ENCODE measurements around the gene FOCAD.
A peak's percentile ranks its signal among the peaks of the same experiment; 100 is the strongest.
"Not testable (repeated sequence)": the region's sequence is repeated elsewhere in the genome, so short reads cannot be mapped to it uniquely, and the experiment has no call there.

FOCAD gene

GRCh38 chr9:20673537-20673936 lies 10.5 kb upstream of the FOCAD start:
- DNase-seq (ENCODE audit: low spot score) = not testable (repeated sequence)

- DNase-seq (ENCODE audit: low spot score) = no peak
Measured at GRCh38 chr9:20681467-20681866, 2.6 kb upstream of the FOCAD start.

- peak; percentile 27 for DNase-seq (ENCODE audit: low spot score)
Measured at GRCh38 chr9:20683351-20684034, 566 bp upstream of the FOCAD start.

DNA sequence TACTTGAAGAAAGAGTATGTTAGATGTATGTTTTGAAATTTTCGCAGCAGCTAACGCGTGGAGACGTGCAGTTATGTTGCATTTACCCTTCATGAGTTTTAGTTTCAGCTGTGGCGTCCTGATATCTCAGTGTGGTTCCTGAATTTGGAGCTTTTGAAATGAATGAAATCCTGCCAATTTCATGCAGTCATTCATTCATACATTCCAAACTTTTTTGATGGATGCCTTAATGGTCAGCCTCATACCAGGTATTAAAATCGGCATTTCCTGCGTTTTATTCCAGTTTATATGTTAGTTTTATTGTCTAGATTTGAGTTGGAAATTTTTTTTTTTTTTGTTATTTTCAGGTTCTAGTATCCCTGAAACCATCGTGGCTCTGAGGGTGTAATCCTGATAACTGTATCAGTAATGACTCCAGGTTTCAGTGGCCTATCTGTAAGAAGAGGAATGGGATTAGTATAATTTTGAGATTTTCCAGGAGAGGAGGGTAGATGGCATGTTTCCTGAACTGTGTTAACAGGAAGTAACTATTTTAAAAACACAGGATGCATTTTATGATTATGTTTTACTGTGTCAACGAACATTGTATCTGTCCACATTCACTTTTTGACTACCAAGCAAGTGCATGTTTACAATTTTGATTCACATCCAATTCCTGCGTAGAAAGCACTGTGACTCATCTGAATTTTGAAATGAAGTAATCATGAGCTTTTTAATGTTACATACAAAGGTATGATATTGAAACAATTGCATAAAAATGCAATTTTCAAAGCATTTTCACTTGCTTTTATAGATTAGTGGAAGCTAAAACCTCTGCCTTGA lies 1.0 kb downstream of the FOCAD start:
- peak; percentile 53 for DNase-seq (ENCODE audit: low spot score)

- no peak for DNase-seq (ENCODE audit: low spot score)
Measured at GRCh38 chr9:20685769-20686168, 1.7 kb downstream of the FOCAD start.

DNA sequence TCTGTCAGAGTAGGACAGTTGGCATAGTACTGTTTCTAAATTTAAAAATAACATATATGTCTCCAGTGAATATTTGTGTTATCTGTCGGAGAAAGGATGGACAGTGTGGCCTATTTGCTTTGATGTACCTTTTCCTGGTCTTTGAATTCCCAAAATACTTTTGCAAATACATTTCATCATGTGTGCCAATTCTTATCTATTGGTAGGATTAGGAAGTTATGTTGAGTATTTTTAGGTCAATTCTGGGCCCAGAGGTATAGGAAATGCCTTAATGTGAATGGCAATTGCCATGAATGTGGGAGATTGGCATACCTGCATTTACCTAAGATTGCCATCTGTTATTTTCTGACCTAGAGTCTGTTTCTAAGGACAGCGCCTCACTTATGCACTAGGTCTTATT lies 5.8 kb downstream of the FOCAD start:
- no peak for DNase-seq (ENCODE audit: low spot score)

GRCh38 chr9:20692554-20692953 lies 8.5 kb downstream of the FOCAD start:
- DNase-seq (ENCODE audit: low spot score) = no peak

GRCh38 chr9:20693068-20693467 lies 9.0 kb downstream of the FOCAD start:
- DNase-seq (ENCODE audit: low spot score) = no peak

GRCh38 chr9:20694248-20694647 lies 10.2 kb downstream of the FOCAD start:
- no peak for DNase-seq (ENCODE audit: low spot score)

DNA sequence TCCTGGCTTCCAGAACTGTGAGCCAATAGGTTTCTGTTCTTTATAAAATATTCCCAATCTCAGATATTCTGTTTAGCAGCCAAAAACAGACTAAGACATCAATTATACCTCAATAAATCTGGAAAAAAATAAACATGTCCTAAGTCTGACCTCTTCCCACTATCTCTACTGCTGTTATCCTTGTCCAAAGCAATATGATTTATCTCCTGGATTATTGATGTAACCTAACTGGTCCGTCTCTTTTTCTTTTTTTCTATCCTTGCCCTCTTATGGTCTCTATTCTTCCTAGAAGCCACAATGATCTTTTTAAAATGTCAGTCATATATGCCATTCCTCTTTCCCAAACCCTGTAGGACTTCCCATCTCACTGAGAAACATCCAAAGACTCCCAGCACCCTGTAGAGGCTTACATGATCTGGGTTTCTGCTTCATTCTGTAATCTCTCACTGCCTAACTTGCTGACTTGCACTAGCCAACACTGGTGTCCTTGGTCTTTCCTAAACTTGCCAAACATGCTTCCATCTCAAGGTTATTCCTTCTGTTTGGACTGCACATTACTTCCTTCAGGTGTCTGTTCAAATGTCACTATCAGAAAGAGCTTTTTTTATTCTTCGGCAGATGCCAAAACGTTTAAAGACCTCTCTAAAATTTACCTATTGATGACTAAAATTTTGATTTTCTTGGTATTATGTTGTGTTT lies 13.1 kb downstream of the FOCAD start:
- no peak for DNase-seq (ENCODE audit: low spot score)

DNA sequence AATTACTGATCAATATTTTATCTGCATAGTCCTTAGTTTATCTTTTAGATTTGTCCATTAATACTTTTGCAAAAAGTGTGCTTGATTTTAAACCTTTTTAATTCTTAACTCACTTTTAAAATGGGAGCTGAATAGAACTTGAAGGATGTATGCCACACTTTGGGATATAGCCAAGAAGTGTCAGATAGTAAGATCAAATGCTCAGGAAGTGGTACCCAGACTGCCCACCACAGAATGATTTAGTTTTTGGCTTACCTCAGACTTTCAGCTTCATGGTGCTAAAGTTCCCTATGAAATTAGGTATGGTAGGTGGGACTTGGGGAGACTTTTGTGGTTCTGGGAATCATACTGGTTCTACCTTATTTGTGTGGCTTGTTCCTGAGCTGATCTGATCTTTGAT lies 14.7 kb downstream of the FOCAD start:
- no peak for DNase-seq (ENCODE audit: low spot score)

- DNase-seq (ENCODE audit: low spot score) = peak; percentile 26
Measured at GRCh38 chr9:20701060-20701459, 17.0 kb downstream of the FOCAD start.

- DNase-seq (ENCODE audit: low spot score) = no peak
Measured at GRCh38 chr9:20702570-20702969, 18.5 kb downstream of the FOCAD start.

DNA sequence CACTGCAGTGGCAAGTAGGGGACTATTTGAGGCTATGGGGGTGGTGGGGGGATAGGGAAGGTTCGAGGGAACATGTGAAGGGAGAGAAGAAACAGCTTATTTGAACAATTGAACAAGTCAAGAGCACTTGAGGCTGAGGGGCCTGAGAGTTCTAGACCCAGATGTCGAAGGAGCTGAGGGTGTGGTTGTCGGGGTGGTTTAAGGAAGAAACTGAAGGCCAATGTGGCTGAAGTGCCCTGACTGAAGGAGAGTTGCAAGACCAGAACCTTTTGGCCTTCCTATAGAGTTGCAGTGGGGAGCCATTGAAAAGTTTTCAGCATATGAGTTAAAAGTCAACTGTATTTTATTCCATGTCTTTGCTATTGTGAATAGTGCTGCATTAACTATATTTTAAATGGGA lies 19.1 kb downstream of the FOCAD start:
- no peak for DNase-seq (ENCODE audit: low spot score)

DNA sequence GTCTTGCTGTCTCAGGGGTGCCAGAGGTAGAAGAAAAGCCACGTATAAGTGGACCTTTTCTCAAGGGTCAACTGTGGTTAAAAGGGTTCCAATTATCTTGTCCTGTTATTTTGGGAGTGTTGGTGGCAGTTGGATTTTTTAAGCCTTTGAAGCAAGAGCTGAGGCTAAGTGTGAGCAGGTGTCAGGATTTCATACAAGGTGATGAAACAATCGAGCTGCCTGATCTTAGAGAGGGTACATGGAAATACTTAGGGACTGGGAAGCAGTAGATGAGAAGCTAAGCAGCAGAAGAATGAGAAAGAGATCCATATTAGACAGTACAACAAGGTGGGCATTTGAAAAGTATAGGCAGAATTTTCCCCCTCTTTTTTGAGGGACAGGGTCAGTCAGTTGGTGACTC lies 23.6 kb downstream of the FOCAD start:
- DNase-seq (ENCODE audit: low spot score) = no peak

GRCh38 chr9:20713172-20713571 lies 29.1 kb downstream of the FOCAD start:
- no peak for DNase-seq (ENCODE audit: low spot score)

DNA sequence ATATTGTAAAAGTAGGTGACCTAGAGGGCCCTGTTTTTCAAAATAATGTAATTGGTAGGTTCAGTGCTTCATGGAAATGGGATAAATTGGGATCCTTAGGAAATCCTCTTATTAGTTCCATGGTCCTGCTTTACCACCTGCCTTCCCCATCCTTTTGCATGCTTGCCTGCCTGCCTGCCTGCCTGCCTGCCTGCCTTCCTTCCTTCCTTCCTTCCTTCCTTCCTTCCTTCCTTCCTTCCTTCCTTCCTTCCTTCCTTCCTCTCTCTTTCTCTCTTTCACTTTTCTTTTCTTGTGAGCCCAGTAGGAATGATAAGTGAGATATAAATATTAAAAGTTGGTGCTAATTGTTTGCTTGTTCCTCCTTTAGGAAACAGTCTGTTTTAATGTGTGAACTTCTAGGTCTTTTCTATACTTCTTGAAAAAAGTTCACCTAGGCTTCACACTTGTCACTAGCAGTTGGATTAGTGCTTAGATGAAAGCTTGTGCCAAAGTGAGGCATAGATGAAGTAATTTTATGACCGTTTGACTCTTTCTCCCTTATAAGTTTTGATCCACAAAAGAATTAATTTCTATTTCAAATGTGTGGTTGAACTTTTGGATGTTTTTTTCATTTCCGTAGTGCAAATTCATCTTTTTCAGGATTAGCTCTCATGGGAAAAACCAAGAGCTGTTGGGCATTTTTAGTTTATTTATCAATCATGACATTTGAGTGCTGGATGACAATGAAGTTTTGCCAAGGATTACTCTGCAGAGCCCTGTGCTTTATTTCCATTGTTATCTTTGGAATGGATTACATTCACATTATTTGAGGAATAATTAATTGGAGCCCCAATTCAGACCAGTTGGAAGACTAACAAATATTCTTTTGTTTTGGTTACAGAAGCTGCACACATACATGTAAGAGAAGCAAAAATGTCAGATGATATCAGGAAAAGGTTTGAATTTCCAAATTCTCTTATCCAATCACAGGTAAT lies 30.7 kb downstream of the FOCAD start:
- no peak for DNase-seq (ENCODE audit: low spot score)

GRCh38 chr9:20722221-20722620 lies 38.2 kb downstream of the FOCAD start:
- DNase-seq (ENCODE audit: low spot score) = no peak

GRCh38 chr9:20725675-20726074 lies 41.6 kb downstream of the FOCAD start:
- DNase-seq (ENCODE audit: low spot score) = no peak

- no peak for DNase-seq (ENCODE audit: low spot score)
Measured at GRCh38 chr9:20726144-20726543, 42.1 kb downstream of the FOCAD start.

- DNase-seq (ENCODE audit: low spot score) = no peak
Measured at GRCh38 chr9:20728493-20729220, 44.6 kb downstream of the FOCAD start.
